Tibial artery (tissue), 4 donors: ENCODE measurements around the gene RNF113B.

ENCODE experiments used
- DNase-seq, 2 donors: peaks; one replicate each; pipeline ENCODE4 v3.0.0-alpha.2; 2019
- H3K27ac ChIP-seq, 2 donors: fragments of 200-600 bp; sonication (generic) in 1 of 2; 1 replicate in 1 of 2; 2 replicates in 1 of 2; pipeline ENCODE4 v1.5.1; 2018 to 2019; ENCODE audit warnings: mild to moderate bottlenecking in 1 of 2
- H3K27me3 ChIP-seq, 2 donors: fragments of 200-600 bp; sonication (generic) in 1 of 2; one replicate each; pipeline versions ENCODE4 v1.5.1 to v1.6.0; 2016 to 2019
- H3K36me3 ChIP-seq, 3 donors: fragments of 200-600 bp; sonication (generic) in 2 of 3; one replicate each; pipeline ENCODE4 v1.5.1; 2016 to 2019; ENCODE audit warnings: mild to moderate bottlenecking in 2 of 3
- H3K4me1 ChIP-seq, 4 donors: fragments of 200-600 bp; sonication (generic) in 2 of 4; 1 replicate in 3 of 4; 2 replicates in 1 of 4; pipeline ENCODE4 v1.5.1; 2016 to 2019
- H3K4me3 ChIP-seq, 2 donors: fragments of 200-600 bp; sonication (generic) in 1 of 2; 1 replicate in 1 of 2; 2 replicates in 1 of 2; pipeline ENCODE4 v1.5.1; 2018 to 2019; ENCODE audit warnings: mild to moderate bottlenecking in 2 of 2
- H3K9me3 ChIP-seq, 3 donors: fragments of 200-600 bp; sonication (generic) in 1 of 3; one replicate each; pipeline ENCODE4 v1.5.1; 2016 to 2019
- CTCF ChIP-seq, 2 experiments: fragments of 200-600 bp in 1 of 2; fragments of 450-650 bp in 1 of 2; IDR thresholded peaks; one replicate each; pipeline ENCODE4 v1.5.1; 2017 to 2019; ENCODE audit warnings: antibody characterized with exemption in 2 of 2, mild to moderate bottlenecking in 1 of 2, moderate library complexity in 1 of 2
- intact Hi-C: fragments of 100-400 bp; cut with DNase I; formaldehyde crosslinking; loops from one replicate; pipeline ENCODE4 v1.15.0; 2023; ENCODE audit warnings: low total_unique reads

The RNF113B gene

GRCh38 chr13:98206946-98207345 is 29.9 kb upstream of the RNF113B start:
- H3K27me3 ChIP-seq, result no peaks in the 10 kb centered on the region
- intact Hi-C loops, result no loop called here
- peaks cover 0 to 57% (median 20%) of the 10 kb centered on the region in 4 donors for H3K4me1 ChIP-seq
- H3K4me3 ChIP-seq, result no peak overlapping the region
- peaks cover 0 to 5% (median 5%) of the 10 kb centered on the region in 3 donors for H3K9me3 ChIP-seq
- H3K27ac ChIP-seq, result peak overlapping the region; percentile 25 to 47
- TF ChIP-seq CTCF (IDR thresholded peaks at IDR 0.05), result no peak
- no peaks in the 10 kb centered on the region for H3K36me3 ChIP-seq
- DNase-seq, result no peak

GRCh38 chr13:98204546-98204945 is 27.5 kb upstream of the RNF113B start:
- peaks cover 0 to 51% (median 16%) of the 10 kb centered on the region in 4 donors for H3K4me1 ChIP-seq
- intact Hi-C loops, result no loop called here
- TF ChIP-seq CTCF (IDR thresholded peaks at IDR 0.05), result no peak
- no peak for DNase-seq
- no peaks in the 10 kb centered on the region for H3K27me3 ChIP-seq
- H3K27ac ChIP-seq, result no peak overlapping the region
- no peak overlapping the region for H3K4me3 ChIP-seq
- H3K36me3 ChIP-seq, result no peaks in the 10 kb centered on the region
- peaks cover 0 to 5% (median 5%) of the 10 kb centered on the region in 3 donors for H3K9me3 ChIP-seq

- Histone ChIP-seq H3K4me1 (peaks cover 0 to 51% (median 16%) of the 10 kb centered on the region in 4 donors), H3K27ac (no peak overlapping the region), H3K9me3 (peaks cover 0 to 5% (median 5%) of the 10 kb centered on the region in 3 donors), H3K27me3 (no peaks in the 10 kb centered on the region), H3K4me3 (no peak overlapping the region), H3K36me3 (no peaks in the 10 kb centered on the region)
- no peak for TF ChIP-seq CTCF (IDR thresholded peaks at IDR 0.05)
- DNase-seq, result no peak
- intact Hi-C loops, result no loop called here
Measured at GRCh38 chr13:98203646-98204326, 26.7 kb upstream of the RNF113B start.

- H3K36me3 ChIP-seq, result no peaks in the 10 kb centered on the region
- no peak overlapping the region for H3K4me3 ChIP-seq
- no peak overlapping the region for H3K27ac ChIP-seq
- no peak for TF ChIP-seq CTCF (IDR thresholded peaks at IDR 0.05)
- intact Hi-C loops, result no loop called here
- peaks cover 0 to 5% (median 5%) of the 10 kb centered on the region in 3 donors for H3K9me3 ChIP-seq
- no peaks in the 10 kb centered on the region for H3K27me3 ChIP-seq
- peaks cover 0 to 34% (median 10%) of the 10 kb centered on the region in 4 donors for H3K4me1 ChIP-seq
- no peak for DNase-seq
Measured at GRCh38 chr13:98201984-98202383, 24.9 kb upstream of the RNF113B start.

GRCh38 chr13:98201189-98201588 is 24.1 kb upstream of the RNF113B start:
- H3K36me3 ChIP-seq, result no peaks in the 10 kb centered on the region
- no peak overlapping the region for H3K4me3 ChIP-seq
- no peaks in the 10 kb centered on the region for H3K27me3 ChIP-seq
- peaks cover 0 to 5% (median 5%) of the 10 kb centered on the region in 3 donors for H3K9me3 ChIP-seq
- H3K27ac ChIP-seq, result no peak overlapping the region
- no peak for TF ChIP-seq CTCF (IDR thresholded peaks at IDR 0.05)
- intact Hi-C loops, result no loop called here
- DNase-seq, result no peak
- H3K4me1 ChIP-seq, result peaks cover 0 to 29% (median 8%) of the 10 kb centered on the region in 4 donors
